EH (cell line): ENCODE data around the gene DNAJC11.
"Not testable (repeated sequence)": the region's sequence is repeated elsewhere in the genome, so short reads cannot be mapped to it uniquely, and the experiment has no call there.

Source experiments
- DNase-seq: peaks from one replicate; pipeline ENCODE4 v3.0.0-alpha.2; 2015; ENCODE audit warnings: low read depth

The DNAJC11 gene

GRCh38 chr1:6601049-6601922 lies 100.3 kb downstream of the DNAJC11 start:
- DNase-seq: peak; percentile 92

GRCh38 chr1:6600410-6601048 lies 101.1 kb downstream of the DNAJC11 start:
- DNase-seq: peak; percentile 25

GRCh38 chr1:6599991-6600390 lies 101.6 kb downstream of the DNAJC11 start:
- not testable (repeated sequence) for DNase-seq

- DNase-seq: peak; percentile 23
These were observed 102.3 kb downstream of the DNAJC11 start for GRCh38 chr1:6599141-6599975.

- no peak for DNase-seq
These were observed 103.9 kb downstream of the DNAJC11 start for GRCh38 chr1:6597777-6598131.

- DNase-seq: no peak
These were observed 104.5 kb downstream of the DNAJC11 start for GRCh38 chr1:6596886-6597776.

GRCh38 chr1:6596351-6596750 lies 105.3 kb downstream of the DNAJC11 start:
- no peak for DNase-seq

DNA sequence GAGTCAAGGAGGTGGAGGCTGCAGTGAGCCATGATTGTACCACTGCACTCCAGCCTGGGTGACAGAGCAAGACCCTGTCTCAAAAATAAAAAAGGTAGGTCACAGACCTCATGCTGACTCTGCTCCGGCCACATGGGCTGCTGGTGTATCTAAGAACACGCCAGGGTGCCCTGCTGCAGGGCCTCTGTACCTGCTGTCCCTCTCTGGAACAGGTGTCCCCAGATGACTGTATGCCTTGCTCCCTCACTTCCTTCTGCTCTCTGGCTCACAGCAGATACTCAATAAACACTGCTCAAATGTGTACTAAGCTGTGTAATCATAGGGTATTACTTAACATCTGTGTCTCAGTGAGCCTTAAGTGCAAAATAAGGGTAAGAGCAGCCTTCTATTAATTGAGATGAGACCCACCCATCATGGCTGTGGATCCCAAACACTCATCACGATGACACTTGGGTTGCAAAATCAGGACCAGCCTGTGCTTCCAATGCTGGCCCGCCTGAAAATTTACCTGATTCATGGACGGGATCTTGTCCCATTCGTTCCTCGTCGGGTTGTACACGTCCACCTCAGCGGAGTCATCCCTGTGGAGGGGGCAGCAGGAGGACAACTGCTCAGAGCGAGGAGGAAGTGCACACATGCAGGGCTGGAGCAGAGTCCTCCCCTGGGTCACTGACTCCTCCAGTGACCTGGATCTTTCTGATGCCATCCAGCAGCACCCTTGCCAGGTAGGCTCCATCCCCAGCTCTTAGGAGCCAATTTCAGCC lies 106.5 kb downstream of the DNAJC11 start:
- DNase-seq: no peak

GRCh38 chr1:6593810-6594209 lies 107.8 kb downstream of the DNAJC11 start:
- DNase-seq: no peak

GRCh38 chr1:6592865-6593593 lies 108.6 kb downstream of the DNAJC11 start:
- no peak for DNase-seq

GRCh38 chr1:6592441-6592840 lies 109.2 kb downstream of the DNAJC11 start:
- no peak for DNase-seq

DNA sequence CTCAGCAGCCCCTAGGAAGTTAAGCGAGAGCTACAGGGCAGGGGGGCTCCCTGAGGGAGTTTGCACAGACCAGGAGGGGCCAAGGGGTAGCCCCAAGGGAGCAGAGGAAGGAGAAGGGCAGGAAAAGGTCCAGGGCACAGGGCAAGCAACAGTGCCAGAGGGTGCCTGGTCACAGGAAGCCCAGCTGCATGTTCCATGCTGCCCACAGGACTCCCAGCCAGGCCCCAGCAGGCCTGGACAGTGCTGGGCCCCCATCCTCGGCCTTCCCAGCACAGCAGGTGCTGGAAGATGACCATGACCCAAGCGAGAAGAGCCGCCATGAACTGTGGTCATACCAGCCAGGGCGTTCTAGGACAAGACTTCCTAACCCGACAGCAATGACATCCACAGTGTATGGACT lies 110.0 kb downstream of the DNAJC11 start:
- no peak for DNase-seq

GRCh38 chr1:6591222-6591621 lies 110.4 kb downstream of the DNAJC11 start:
- DNase-seq: no peak

DNA sequence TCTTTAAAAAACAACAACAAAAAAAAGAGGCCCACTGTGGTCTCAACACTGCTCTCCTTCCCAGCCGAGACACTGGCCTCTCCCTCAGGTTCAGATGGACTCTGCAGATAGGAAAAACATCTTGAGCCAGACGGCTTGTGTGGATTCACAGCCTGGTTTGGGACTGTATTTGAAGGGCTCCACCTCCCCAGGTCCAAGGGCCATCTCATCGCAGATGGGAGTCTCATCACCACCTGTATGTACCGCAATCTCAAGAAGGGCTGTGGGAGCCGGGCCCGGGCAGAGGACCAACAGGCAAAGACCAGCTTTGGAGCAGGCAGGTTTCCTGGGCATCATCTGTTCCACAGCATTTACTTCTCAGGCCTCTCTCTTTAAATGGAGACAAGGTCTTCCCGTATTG lies 111.6 kb downstream of the DNAJC11 start:
- no peak for DNase-seq

DNA sequence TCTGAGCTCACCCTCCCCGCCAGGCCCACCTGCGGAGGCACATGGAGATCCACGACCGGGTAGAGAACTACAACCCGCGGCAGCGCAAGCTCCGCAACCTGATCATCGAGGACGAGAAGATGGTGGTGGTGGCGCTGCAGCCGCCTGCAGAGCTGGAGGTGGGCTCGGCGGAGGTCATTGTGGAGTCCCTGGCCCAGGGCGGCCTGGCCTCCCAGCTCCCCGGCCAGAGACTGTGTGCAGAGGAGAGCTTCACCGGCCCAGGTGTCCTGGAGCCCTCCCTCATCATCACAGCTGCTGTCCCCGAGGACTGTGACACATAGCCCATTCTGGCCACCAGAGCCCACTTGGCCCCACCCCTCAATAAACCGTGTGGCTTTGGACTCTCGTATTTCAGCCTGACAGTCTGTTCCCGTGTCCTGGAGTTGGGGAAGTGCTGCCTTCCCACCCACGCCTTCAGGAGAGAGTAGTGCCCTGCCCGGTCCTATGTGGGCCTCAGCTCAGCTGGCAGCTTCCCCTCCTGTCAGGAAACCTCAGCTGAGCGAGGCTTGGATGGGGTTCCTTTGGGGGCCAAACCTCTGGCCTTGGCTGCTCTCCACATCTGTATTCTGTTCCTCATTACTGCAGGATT lies 112.6 kb downstream of the DNAJC11 start:
- DNase-seq: no peak

GRCh38 chr1:6588128-6588892 lies 113.3 kb downstream of the DNAJC11 start:
- no peak for DNase-seq

GRCh38 chr1:6587261-6588005 lies 114.2 kb downstream of the DNAJC11 start:
- no peak for DNase-seq

DNA sequence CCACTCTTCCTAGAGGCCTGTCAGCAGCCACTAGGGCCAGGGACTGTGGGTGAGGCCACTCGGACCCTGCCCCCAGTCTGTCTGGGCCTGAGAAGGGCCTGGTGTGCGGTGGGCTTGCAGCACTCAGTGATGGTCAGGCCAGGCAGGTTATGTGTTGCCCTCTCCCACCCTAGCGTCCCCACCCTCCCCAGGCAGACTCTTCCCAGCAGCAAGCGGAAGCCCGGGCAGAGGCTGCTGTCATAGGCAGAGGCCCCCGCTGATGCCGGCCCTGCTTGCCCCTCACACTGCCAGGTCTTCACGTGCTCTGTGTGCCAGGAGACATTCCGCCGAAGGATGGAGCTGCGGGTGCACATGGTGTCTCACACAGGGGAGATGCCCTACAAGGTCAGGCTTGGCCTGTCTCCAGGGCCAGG lies 115.2 kb downstream of the DNAJC11 start:
- DNase-seq: no peak
